ENCODE measurements around the gene FAM120B. TPM values are rescaled to one million over a fixed set of nuclear protein-coding genes. Genes with fewer than 3 reads are reported as not detected.

The FAM120B gene
- total and polyA plus RNA-seq, 2 experiments from 2014 or later = 17.1 to 29.1 TPM

DNA sequence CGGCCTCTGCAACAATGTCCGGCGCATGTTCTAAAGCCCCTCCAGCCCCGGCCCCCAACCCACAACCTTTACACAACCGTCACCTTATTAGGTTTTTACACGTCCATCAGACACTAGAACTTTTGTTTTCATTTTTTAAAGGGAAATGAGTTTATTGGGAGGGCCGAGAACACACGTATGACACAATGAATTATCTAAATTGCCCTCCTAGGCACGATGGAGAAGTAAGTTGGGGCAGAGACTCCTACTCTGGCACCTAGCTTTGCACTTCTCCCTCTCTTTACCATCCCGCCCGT, 14.5 kb upstream of the FAM120B start:
- H3K9me3 ChIP-seq (ENCODE audit: low read depth) = no peaks in the 10 kb centered on the region
- peaks cover 61% of the 10 kb centered on the region for H3K27me3 ChIP-seq (replicated peaks; ENCODE audit: insufficient read depth)
- no peak for TF ChIP-seq EZH2phosphoT487 (IDR thresholded peaks at IDR 0.05; ENCODE audit: insufficient read depth, low read depth)
- no peak for TF ChIP-seq EZH2 (IDR thresholded peaks at IDR 0.05; ENCODE audit: insufficient read depth, poor library complexity, severe bottlenecking)
- in situ Hi-C loops (cut with MboI) = no loop called here
- no peaks in the 10 kb centered on the region for H3K9me2 ChIP-seq (ENCODE audit: insufficient read depth)
- H4K20me1 ChIP-seq (ENCODE audit: insufficient read depth) = no peaks in the 10 kb centered on the region
- H3K79me2 ChIP-seq (ENCODE audit: insufficient read depth) = no peaks in the 10 kb centered on the region
- WGBS, 2 experiments (ENCODE audit: low coverage in 1 of 2, low lambda C conversion rate in 2 of 2, missing lambda C conversion rate in 2 of 2) = 16 to 23% methylated on average over 11 of the region's 11 CpGs
- H3K4me1 ChIP-seq (ENCODE audit: insufficient read depth) = 0 out of 2 replicates have a peak, but pooled peaks cover 6% of the 10 kb centered on the region
- no peak overlapping the region for H3K27ac ChIP-seq
- H3K4me2 ChIP-seq (ENCODE audit: unreplicated experiment) = peak overlapping the region; percentile 48
- H3K4me3 ChIP-seq = no peak overlapping the region
- H3K36me3 ChIP-seq (ENCODE audit: low read depth) = no peaks in the 10 kb centered on the region
- H3F3A ChIP-seq (ENCODE audit: insufficient read depth) = peaks cover 12% of the 10 kb centered on the region; the same call in 1 of the 2 replicates
- no peak for DNase-seq
- H2AFZ ChIP-seq = no peak overlapping the region
- no peak overlapping the region for H3K9ac ChIP-seq

- Histone ChIP-seq H3K4me2 (ENCODE audit: unreplicated experiment) (no peak overlapping the region), H3K27me3 (replicated peaks; ENCODE audit: insufficient read depth) (peaks cover 65% of the 10 kb centered on the region), H4K20me1 (ENCODE audit: insufficient read depth) (no peaks in the 10 kb centered on the region), H3K36me3 (ENCODE audit: low read depth) (no peaks in the 10 kb centered on the region), H2AFZ (0 out of 2 replicates have a peak overlapping the region, but pooled peaks have one; percentile 7), H3F3A (ENCODE audit: insufficient read depth) (peaks cover 12% of the 10 kb centered on the region; the same call in 1 of the 2 replicates), H3K4me1 (ENCODE audit: insufficient read depth) (0 out of 2 replicates have a peak, but pooled peaks cover 6% of the 10 kb centered on the region), H3K9me2 (ENCODE audit: insufficient read depth) (no peaks in the 10 kb centered on the region), H3K79me2 (ENCODE audit: insufficient read depth) (no peaks in the 10 kb centered on the region), H3K27ac (no peak overlapping the region), H3K4me3 (peak overlapping the region; percentile 53), H3K9ac (no peak overlapping the region), H3K9me3 (ENCODE audit: low read depth) (no peaks in the 10 kb centered on the region)
- DNase-seq = peak; percentile 49
- 5 to 8% methylated on average over 13 of the region's 13 CpGs for WGBS, 2 experiments (ENCODE audit: low coverage in 1 of 2, low lambda C conversion rate in 2 of 2, missing lambda C conversion rate in 2 of 2)
- TF ChIP-seq EZH2phosphoT487 (IDR thresholded peaks at IDR 0.05; ENCODE audit: insufficient read depth, low read depth) (no peak), EZH2 (IDR thresholded peaks at IDR 0.05; ENCODE audit: insufficient read depth, poor library complexity, severe bottlenecking) (no peak)
- in situ Hi-C loops (cut with MboI) = no loop called here
Measured at GRCh38 chr6:170292407-170293158, 14.0 kb upstream of the FAM120B start.

DNA sequence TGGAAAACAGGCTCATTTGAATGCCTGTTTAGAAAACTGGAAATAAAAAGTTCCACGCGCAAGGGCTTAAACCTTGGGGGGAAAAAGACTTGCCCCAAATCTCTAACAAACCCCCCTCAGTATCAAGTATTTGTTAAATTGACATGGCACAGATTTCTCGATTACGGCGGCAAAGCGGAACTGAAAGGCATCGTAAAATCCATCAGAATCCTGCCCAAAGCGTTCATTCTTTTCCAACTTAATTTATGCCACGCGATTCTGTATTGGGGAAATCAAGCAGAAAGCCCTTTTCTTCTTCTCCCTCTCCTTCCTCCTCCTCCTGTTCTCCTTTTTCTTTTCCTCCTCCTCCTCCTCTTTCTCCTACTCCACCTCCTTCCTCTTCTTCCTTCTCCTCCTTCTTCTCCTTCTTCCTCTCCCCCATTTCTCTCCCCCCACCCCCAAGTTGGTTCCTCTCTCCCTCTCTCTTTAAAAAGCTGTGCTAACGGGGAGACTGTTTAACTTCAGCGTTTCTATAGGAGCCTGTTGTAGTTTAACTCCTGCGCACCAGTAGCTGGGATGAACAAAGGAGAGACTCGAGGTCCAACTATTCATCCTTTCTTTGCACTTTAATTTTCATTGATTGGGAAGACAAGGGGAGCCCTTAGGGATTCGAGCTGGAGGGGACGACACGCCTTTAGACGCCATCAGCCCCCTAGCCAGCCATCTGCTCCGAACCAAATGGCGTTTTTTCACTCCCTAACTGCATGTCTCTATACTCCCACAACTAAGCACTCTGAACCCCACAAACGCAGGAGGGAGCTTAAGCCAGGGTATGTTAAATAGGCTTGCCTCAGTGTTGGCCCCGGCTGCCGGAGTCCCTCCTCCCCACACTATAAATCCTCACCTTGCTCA, 13.0 kb upstream of the FAM120B start:
- H3K27me3 ChIP-seq (replicated peaks; ENCODE audit: insufficient read depth) = peaks cover 73% of the 10 kb centered on the region

GRCh38 chr6:170294298-170294730, 12.2 kb upstream of the FAM120B start:
- in situ Hi-C loops (cut with MboI) = no loop called here
- H3K9ac ChIP-seq = no peak overlapping the region
- no peaks in the 10 kb centered on the region for H3K79me2 ChIP-seq (ENCODE audit: insufficient read depth)
- H3K4me2 ChIP-seq (ENCODE audit: unreplicated experiment) = no peak overlapping the region
- no peak overlapping the region for H3K4me3 ChIP-seq
- H3K27me3 ChIP-seq (replicated peaks; ENCODE audit: insufficient read depth) = peaks cover 77% of the 10 kb centered on the region
- H3F3A ChIP-seq (ENCODE audit: insufficient read depth) = peaks cover 12% of the 10 kb centered on the region; the same call in 1 of the 2 replicates
- H2AFZ ChIP-seq = no peak overlapping the region
- no peaks in the 10 kb centered on the region for H3K9me3 ChIP-seq (ENCODE audit: low read depth)
- H3K4me1 ChIP-seq (ENCODE audit: insufficient read depth) = 0 out of 2 replicates have a peak, but pooled peaks cover 6% of the 10 kb centered on the region
- H3K9me2 ChIP-seq (ENCODE audit: insufficient read depth) = no peaks in the 10 kb centered on the region
- H3K36me3 ChIP-seq (ENCODE audit: low read depth) = no peaks in the 10 kb centered on the region
- TF ChIP-seq EZH2phosphoT487 (IDR thresholded peaks at IDR 0.05; ENCODE audit: insufficient read depth, low read depth) = no peak
- TF ChIP-seq EZH2 (IDR thresholded peaks at IDR 0.05; ENCODE audit: insufficient read depth, poor library complexity, severe bottlenecking) = no peak
- WGBS, 2 experiments (ENCODE audit: low coverage in 1 of 2, low lambda C conversion rate in 2 of 2, missing lambda C conversion rate in 2 of 2) = 73 to 84% methylated on average over 2 of the region's 2 CpGs
- no peak overlapping the region for H3K27ac ChIP-seq
- DNase-seq = no peak
- H4K20me1 ChIP-seq (ENCODE audit: insufficient read depth) = no peaks in the 10 kb centered on the region

More for the DNA sequence above, 13.0 kb upstream of the FAM120B start:
- H2AFZ ChIP-seq = 0 out of 2 replicates have a peak overlapping the region, but pooled peaks have one; percentile 7
- H3K36me3 ChIP-seq (ENCODE audit: low read depth) = no peaks in the 10 kb centered on the region
- no peaks in the 10 kb centered on the region for H3K9me2 ChIP-seq (ENCODE audit: insufficient read depth)
- no peaks in the 10 kb centered on the region for H3K9me3 ChIP-seq (ENCODE audit: low read depth)
- peaks cover 12% of the 10 kb centered on the region; the same call in 1 of the 2 replicates for H3F3A ChIP-seq (ENCODE audit: insufficient read depth)
- TF ChIP-seq EZH2phosphoT487 (IDR thresholded peaks at IDR 0.05; ENCODE audit: insufficient read depth, low read depth) (no peak), EZH2 (IDR thresholded peaks at IDR 0.05; ENCODE audit: insufficient read depth, poor library complexity, severe bottlenecking) (no peak)
- H3K9ac ChIP-seq = no peak overlapping the region
- H4K20me1 ChIP-seq (ENCODE audit: insufficient read depth) = no peaks in the 10 kb centered on the region
- DNase-seq = no peak
- no peaks in the 10 kb centered on the region for H3K79me2 ChIP-seq (ENCODE audit: insufficient read depth)
- peak overlapping the region; percentile 53 for H3K4me3 ChIP-seq
- H3K27ac ChIP-seq = no peak overlapping the region
- 0 out of 2 replicates have a peak, but pooled peaks cover 6% of the 10 kb centered on the region for H3K4me1 ChIP-seq (ENCODE audit: insufficient read depth)
- in situ Hi-C loops (cut with MboI) = no loop called here
- WGBS, 2 experiments (ENCODE audit: low coverage in 1 of 2, low lambda C conversion rate in 2 of 2, missing lambda C conversion rate in 2 of 2) = 39 to 42% methylated on average over 23 of the region's 23 CpGs
- H3K4me2 ChIP-seq (ENCODE audit: unreplicated experiment) = peak overlapping the region; percentile 32
